Vagina (tissue), 2 donors: ENCODE measurements around the gene GLP2R. TPM values are rescaled to one million over a fixed set of nuclear protein-coding genes. Genes with fewer than 3 reads are reported as not detected.

Experiments
- DNase-seq, 2 donors: peaks; one replicate each; pipeline ENCODE4 v3.0.0-alpha.2; 2017; ENCODE audit errors: extremely low spot score in 2 of 2
- H3K27ac ChIP-seq: fragments of 200-600 bp; sonication (generic); one replicate; pipeline ENCODE4 v1.5.1; 2019
- H3K27me3 ChIP-seq: fragments of 200-600 bp; sonication (generic); one replicate; pipeline ENCODE4 v1.5.1; 2019
- H3K36me3 ChIP-seq, 2 donors: fragments of 200-600 bp; sonication (generic); one replicate each; pipeline ENCODE4 v1.5.1; 2017 to 2019
- H3K4me1 ChIP-seq: fragments of 200-600 bp; sonication (generic); one replicate; pipeline ENCODE4 v1.5.1; 2019
- H3K4me3 ChIP-seq, 2 donors: fragments of 200-600 bp; sonication (generic); 1 replicate in 1 of 2; 2 replicates in 1 of 2; pipeline ENCODE4 v1.5.1; 2016 to 2019
- H3K9me3 ChIP-seq: fragments of 200-600 bp; sonication (generic); one replicate; pipeline ENCODE4 v1.5.1; 2019
- CTCF ChIP-seq, 3 experiments: fragments of 450-650 bp in 2 of 3; fragments of 200-600 bp in 1 of 3; sonication (generic) in 1 of 3; IDR thresholded peaks; one replicate each; pipeline ENCODE4 v1.5.1; 2017 to 2019; ENCODE audit warnings: antibody characterized with exemption in 3 of 3, mild to moderate bottlenecking in 2 of 3, moderate library complexity in 2 of 3
- POLR2A ChIP-seq, 2 donors: fragments of 450-650 bp; IDR thresholded peaks; one replicate each; pipeline ENCODE4 v1.6.1; 2017; ENCODE audit warnings: antibody characterized with exemption in 2 of 2, mild to moderate bottlenecking in 2 of 2, moderate library complexity in 2 of 2
- POLR2AphosphoS5 ChIP-seq, 2 donors: sonication (generic); formaldehyde crosslinking; IDR thresholded peaks; one replicate each; pipeline ENCODE4 v1.9.0; 2017; ENCODE audit warnings: antibody characterized with exemption in 2 of 2, mild to moderate bottlenecking in 2 of 2, low read depth in 1 of 2; ENCODE audit not compliant: insufficient read depth in 1 of 2
- intact Hi-C: fragments of 100-400 bp; cut with DNase I; formaldehyde crosslinking; loops from one replicate; pipeline ENCODE4 v1.15.1; 2023
- total RNA-seq: library from RNA; depleted of rRNA; stranded (reverse); fragments of >200 nt; gene quantifications from one replicate; pipeline ENCODE4 v1.2.3, GENCODE V29; 2016

Gene GLP2R
- total RNA-seq, 1 donor from 2014 or later: 2.9 TPM

DNA sequence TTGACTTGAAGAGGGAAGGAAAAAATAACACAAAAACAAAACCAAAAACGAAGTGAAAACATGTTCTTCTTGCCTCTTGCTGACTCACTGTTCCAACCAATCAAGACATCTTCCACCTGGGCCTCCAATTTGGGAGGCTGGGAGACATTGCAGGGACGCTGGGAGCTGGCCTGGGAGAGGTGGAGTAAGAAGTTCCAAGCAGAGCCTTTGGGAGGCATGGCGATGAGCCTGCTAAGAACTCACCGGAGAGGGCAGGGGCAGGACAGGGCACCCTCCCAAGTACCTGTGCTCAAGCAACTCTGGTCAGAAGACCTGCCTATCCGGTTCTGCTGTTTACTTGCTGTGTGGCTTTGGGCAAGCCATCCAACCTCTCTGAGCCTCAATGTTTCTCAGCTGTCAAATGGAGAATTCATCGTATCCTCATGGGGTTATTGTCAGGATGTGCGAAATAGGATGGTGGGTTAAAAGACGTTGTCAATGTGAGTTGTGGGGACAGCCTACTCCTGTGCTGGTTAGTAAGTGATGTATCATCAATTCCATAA is 856 bp upstream of the GLP2R start:
- Histone ChIP-seq H3K27me3 (no peaks in the 10 kb centered on the region), H3K4me1 (no peaks in the 10 kb centered on the region), H3K27ac (no peak overlapping the region), H3K36me3 (no peaks in the 10 kb centered on the region), H3K9me3 (no peaks in the 10 kb centered on the region), H3K4me3 (no peak overlapping the region)
- no peak for TF ChIP-seq CTCF (IDR thresholded peaks at IDR 0.05)
- no peak for TF ChIP-seq POLR2AphosphoS5 (IDR thresholded peaks at IDR 0.05; ENCODE audit: insufficient read depth in 1 of 2, low read depth in 1 of 2)
- TF ChIP-seq POLR2A (IDR thresholded peaks at IDR 0.05): no peak
- intact Hi-C loops: no loop called here
- DNase-seq: no peak

DNA sequence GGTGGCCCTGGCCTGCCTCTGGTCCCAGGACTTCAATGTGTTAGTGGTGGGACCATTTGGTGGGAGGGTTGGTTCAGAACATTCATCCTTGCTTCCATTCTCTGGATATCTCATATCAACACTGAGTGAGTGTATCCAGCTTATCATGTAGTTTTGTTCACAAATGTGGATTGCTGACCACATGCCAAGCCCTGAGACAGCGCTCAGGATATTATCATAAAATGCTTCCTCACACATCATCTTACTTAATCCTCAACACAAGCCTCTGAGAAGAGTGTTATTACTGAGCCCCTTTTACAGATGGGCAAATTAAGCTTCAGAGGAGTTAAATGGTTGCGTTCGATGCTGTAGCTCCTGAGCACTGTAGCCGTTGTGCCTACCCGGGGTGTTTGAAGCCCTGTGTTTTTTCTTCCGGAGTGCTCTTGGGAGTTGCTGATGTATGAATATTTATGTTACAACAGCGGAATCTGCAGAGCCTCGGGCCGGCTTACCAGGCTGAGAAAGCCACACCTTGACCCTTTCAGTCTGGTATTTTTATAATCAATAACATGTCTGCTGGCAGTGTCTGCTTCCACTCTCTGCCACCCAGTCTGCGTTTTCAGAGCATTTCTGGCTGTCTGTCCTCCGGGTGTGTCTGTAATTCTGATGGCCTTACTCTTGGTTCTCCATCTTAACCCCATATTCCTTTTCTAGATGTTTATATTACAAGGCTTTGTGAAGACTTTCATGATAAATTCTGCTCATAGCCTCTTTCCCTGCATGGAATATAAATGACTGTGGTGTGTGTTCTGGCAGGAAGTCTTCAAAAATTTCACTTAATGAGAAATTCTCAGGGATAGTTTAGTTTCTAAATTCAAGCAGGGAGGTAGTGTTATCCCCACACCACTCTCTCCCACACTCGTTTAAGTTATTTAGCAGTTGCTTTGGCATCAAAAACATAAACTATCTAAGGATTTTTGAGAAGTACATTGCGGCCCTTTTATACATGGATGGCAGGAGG is 2.9 kb downstream of the GLP2R start:
- peaks cover 8% of the 10 kb centered on the region for H3K4me1 ChIP-seq
- TF ChIP-seq POLR2A (IDR thresholded peaks at IDR 0.05): no peak
- TF ChIP-seq CTCF (IDR thresholded peaks at IDR 0.05): no peak
- no peak for TF ChIP-seq POLR2AphosphoS5 (IDR thresholded peaks at IDR 0.05; ENCODE audit: insufficient read depth in 1 of 2, low read depth in 1 of 2)
- peak overlapping the region; percentile 64 for H3K27ac ChIP-seq
- no peak for DNase-seq
- H3K36me3 ChIP-seq: no peaks in the 10 kb centered on the region
- H3K9me3 ChIP-seq: no peaks in the 10 kb centered on the region
- H3K27me3 ChIP-seq: no peaks in the 10 kb centered on the region
- intact Hi-C loops: no loop called here
- no peak overlapping the region for H3K4me3 ChIP-seq

DNA sequence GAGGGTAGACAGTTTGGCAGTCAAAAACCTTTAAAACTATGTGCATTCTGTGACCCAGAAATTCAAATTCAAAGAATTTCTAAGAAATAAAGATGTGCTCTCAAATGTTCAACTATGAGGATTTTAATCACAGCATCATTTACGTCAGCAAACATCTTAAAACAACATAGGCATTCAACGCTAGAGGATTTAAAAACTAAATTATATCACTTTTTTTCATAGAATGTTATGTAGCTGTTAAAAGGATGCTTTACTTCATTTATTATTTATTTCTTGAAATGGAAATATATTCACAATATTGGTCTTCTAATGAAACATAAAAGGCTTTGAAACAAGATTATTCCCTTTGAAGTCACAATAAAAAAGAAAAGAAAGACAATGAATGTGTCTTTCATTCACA is 3.6 kb downstream of the GLP2R start:
- DNase-seq: no peak
- H3K27me3 ChIP-seq: no peaks in the 10 kb centered on the region
- no peak overlapping the region for H3K4me3 ChIP-seq
- intact Hi-C loops: no loop called here
- TF ChIP-seq POLR2A (IDR thresholded peaks at IDR 0.05): no peak
- no peak for TF ChIP-seq POLR2AphosphoS5 (IDR thresholded peaks at IDR 0.05; ENCODE audit: insufficient read depth in 1 of 2, low read depth in 1 of 2)
- no peak for TF ChIP-seq CTCF (IDR thresholded peaks at IDR 0.05)
- no peaks in the 10 kb centered on the region for H3K9me3 ChIP-seq
- H3K4me1 ChIP-seq: peaks cover 8% of the 10 kb centered on the region
- H3K27ac ChIP-seq: peak overlapping the region; percentile 64
- H3K36me3 ChIP-seq: no peaks in the 10 kb centered on the region

GRCh38 chr17:9830711-9831110 is 5.0 kb downstream of the GLP2R start:
- peak overlapping the region; percentile 64 for H3K27ac ChIP-seq
- no peak overlapping the region for H3K4me3 ChIP-seq
- no peaks in the 10 kb centered on the region for H3K36me3 ChIP-seq
- intact Hi-C loops: no loop called here
- TF ChIP-seq POLR2AphosphoS5 (IDR thresholded peaks at IDR 0.05; ENCODE audit: insufficient read depth in 1 of 2, low read depth in 1 of 2) (no peak), CTCF (IDR thresholded peaks at IDR 0.05) (no peak), POLR2A (IDR thresholded peaks at IDR 0.05) (no peak)
- H3K9me3 ChIP-seq: no peaks in the 10 kb centered on the region
- peaks cover 8% of the 10 kb centered on the region for H3K4me1 ChIP-seq
- no peak for DNase-seq
- H3K27me3 ChIP-seq: no peaks in the 10 kb centered on the region

DNA sequence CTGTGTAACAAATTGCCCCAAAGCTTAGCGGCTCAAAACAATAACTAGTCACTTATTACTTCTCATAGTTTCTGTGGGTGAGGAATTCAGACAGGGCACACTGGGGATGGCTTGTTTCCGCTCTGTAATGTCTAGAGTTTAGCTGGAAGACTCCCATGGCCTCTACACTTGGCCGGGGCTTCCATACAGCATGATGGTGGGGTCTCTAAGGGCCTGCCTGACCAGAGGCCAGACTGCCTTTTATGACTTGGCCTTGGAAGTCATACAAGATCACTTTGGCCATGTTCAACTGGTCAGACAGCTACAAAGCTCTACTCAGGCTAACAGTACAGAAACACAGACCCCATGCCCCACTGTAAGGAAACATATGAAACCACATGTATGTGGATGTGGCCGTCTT is 8.2 kb downstream of the GLP2R start:
- TF ChIP-seq POLR2AphosphoS5 (IDR thresholded peaks at IDR 0.05; ENCODE audit: insufficient read depth in 1 of 2, low read depth in 1 of 2) (no peak), POLR2A (IDR thresholded peaks at IDR 0.05) (no peak), CTCF (IDR thresholded peaks at IDR 0.05) (no peak)
- Histone ChIP-seq H3K4me3 (no peak overlapping the region), H3K4me1 (peaks cover 22% of the 10 kb centered on the region), H3K36me3 (no peaks in the 10 kb centered on the region), H3K27ac (no peak overlapping the region), H3K27me3 (no peaks in the 10 kb centered on the region), H3K9me3 (no peaks in the 10 kb centered on the region)
- intact Hi-C loops: no loop called here
- DNase-seq: peak; percentile 19 to 32
